Smooth muscle cell of the brain vasculature (primary cell): ENCODE measurements around the gene CACHD1.
"Not testable (repeated sequence)": the region's sequence is repeated elsewhere in the genome, so short reads cannot be mapped to it uniquely, and the experiment has no call there.

Source experiments
- DNase-seq: peaks from one replicate; pipeline ENCODE4 v3.0.0-alpha.2; 2012; ENCODE audit warnings: low read depth, low spot score

CACHD1 gene

DNA sequence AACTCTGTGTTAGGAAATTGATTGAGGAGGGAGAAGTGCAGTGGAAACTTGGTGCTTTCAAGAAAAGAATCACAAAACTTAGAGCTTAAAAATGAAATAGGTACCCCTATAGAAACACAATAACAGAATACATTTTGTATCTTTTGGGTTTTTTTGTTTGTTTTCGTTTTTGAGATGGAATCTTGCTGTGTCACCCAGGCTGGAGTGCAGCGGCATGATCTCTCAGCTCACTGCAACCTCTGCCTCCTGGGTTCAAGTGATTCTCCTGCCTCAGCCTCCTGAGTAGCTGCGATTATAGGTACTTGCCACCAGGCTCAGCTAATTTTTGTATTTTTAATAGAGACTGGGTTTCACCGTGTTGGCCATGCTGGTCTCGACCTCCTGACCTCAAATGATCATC lies 223.5 kb downstream of the CACHD1 start:
- DNase-seq = no peak

DNA sequence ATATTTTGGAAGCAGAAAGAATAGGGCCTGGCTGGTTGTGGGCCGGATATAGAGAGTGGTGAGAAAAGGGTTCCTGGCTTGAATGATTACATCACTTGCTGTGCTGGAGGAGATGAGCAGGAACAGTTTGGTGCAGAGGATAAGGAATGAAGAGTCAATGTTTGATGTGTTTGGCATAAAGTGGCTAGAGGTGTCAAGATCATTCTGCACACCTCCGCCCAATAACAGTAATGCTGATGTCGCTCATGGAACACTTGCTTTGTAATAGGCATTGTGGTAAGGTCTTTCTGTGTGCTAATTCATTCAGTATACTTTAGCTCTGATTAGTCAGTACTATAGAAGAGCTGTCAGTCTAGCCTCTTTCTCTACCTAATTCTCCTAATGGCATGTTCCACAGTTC lies 226.9 kb downstream of the CACHD1 start:
- no peak for DNase-seq

DNA sequence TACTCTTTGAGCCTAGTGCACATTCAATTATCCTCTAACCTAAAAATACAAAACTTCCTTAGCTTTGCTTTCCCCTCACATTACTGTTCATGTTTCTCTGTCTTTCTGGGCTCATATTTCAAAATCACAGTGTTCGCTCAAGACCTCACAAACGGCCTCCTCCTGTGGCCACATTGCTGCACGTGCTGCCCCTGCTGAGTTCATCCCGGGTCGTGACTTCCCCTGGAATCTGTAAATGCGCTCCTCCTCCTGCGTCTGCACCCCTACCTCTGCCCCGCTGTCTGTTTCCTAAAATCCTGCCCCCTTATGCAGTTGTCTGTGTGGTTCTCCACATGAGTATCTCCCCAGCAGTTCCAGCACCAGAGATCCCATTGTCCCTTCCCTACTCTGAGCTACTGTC lies 229.4 kb downstream of the CACHD1 start:
- no peak for DNase-seq

DNA sequence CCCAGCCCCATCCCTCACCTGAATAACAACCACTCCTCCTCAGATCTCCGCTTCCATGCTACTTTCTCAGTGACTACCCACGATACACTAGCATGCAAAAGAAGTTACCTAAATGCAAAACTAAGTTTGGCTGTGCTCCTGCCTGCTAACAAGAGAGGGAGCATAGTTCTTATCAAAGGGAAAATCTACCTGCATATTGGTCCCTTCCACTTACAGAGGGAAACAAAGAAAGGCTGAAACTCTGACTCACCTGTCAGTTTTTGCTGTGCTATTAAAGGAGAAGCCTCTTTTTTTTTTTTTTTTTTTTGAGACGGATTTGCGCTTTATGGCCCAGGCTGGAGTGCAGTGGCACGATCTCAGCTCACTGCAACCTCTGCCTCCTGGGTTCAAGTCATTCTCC lies 231.1 kb downstream of the CACHD1 start:
- DNase-seq = no peak

DNA sequence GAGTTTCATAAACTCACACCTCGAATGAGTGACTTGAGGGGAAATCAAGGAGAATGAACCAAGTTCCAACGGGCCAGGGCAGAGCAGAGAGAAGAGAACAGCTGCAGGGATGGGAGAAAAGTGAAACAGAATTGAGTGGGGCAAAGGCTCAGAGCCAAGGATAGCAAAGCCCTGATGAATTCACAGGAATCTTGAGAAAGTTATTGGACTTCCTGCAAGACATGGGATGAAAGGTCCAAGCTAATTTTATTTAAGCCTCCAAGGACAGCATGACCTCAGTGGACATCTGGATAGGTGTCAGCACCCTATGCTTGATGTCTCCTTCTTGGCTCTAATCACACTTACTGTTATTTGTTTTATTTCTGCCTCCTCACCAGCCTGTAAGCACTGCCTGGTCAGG lies 232.0 kb downstream of the CACHD1 start:
- DNase-seq = no peak

DNA sequence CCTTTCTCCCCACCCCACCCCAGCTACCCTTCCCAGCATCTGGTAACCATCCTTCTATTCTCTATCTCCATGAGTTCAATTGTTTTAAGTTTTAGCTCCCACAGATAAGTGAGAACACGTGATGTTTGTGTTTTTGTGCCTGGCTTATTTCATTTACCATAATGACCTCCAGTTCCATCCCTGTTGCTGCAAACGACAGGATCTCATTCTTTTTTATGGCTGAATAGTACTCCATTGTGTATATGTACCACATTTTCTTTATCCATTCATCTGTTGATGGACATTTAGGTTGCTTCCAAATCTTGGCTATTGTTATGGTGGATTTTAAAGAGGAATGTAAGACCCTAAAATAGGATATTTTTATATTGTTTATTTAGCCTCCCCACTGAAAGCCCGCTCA lies 232.7 kb downstream of the CACHD1 start:
- not testable (repeated sequence) for DNase-seq

DNA sequence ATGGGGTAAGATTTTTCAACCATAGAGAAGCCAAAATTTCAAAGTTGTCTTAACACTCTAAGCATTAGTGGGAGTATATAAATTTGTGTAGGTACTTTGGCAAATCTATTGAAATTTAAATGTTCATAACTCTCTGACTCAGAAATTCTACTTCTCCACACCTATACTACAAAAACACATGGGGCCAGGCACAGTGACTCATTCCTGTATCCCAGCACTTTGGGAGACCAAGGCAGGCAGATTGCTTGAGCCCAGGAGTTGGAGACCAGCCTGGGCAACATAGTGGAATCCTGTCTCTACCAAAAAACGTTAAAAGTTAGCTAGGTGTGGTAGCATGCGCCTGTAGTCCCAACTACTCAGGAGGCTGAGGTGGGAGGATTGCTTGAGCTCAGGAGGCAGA lies 233.7 kb downstream of the CACHD1 start:
- no peak for DNase-seq

DNA sequence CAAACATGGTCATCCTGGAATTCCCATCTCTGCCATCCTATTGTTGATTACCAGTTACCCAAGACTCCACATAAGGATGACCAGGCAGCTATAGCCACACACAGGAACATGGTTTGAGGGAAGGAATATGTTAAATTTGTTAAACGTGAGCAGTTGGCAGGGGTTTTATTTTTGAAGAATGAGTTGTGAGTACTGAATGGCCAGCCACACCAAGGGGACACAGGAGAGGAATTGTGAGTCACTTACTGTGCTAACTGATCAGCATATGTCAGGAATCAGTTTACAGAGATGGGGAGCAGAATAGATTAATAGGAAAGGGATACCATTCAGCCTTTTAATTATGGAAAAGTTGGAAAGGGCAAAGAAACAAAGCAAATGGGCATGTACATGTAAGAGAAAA lies 235.7 kb downstream of the CACHD1 start:
- no peak for DNase-seq

DNA sequence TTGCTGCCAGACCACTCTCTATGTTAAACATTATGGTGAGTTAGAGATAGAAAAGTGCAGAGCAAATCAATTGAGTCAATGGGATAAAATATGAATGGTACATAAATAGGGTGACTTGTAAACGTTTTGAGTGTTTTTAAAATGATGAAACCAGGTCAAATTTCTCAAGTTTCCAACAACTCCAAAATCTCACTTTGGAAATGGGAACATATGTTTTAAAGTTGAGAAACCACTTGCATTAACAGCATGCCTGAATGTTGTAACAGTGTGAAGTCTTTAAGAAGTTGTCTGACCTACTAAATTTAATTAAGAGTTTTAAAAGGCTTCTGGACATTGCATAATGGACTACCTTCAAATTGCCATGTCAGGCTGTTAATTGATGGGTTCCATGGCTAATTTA lies 241.3 kb downstream of the CACHD1 start:
- DNase-seq = no peak

DNA sequence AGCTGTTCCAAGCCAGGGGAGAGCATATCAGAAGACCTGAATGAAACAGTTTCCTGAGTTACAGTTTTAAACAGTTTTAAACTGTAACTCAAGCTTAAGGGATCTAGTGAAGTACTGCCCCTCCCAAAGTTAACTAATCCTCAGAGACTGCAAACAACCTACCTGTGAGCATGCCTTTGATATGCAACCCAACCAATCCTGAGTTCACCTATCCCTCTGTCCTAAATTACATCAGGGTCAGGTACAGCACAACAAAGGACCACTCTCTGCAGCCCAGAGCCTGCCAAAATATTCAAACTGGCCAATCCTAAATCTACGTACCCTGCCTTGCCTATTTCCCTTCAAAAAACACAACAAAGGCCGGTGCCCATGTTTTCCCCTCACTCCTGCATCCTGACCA lies 242.1 kb downstream of the CACHD1 start:
- DNase-seq = no peak

DNA sequence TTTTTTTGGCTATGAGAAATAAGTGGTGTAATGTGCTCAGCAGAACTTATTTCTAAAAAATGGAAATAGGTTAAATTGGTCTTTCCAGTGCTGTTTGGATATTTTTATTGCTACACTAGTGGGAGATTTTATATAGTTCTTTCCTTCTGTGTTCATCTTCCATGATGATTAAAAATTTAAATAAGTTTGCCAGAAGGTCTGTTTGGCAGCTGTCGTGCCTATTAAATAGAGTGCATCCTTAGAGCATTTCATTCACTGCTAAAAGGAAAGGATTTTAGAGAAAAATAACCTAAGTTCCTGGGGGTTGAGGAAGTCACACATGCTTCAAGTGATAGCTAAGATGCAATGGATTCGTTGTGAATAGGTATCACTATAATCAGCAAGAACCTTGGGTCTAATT lies 245.3 kb downstream of the CACHD1 start:
- DNase-seq = no peak

DNA sequence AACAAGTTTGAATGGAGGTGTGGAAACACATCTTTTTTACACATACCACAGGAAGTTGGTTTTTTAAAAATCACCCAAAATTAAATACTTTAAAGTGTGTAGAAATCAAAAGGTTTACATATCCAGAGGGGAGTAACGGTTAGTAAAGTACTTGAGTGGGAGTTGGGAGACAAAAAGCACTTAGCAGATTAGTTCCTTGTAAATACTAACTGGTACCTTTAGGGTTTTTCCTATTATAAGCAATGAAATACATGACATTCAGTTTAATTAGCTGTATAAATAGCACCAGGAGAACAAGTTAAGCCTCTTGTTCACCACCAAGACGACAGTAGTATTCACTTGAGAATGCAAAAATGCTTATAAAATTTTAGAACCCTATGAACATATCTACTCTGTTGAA lies 251.2 kb downstream of the CACHD1 start:
- DNase-seq = no peak

DNA sequence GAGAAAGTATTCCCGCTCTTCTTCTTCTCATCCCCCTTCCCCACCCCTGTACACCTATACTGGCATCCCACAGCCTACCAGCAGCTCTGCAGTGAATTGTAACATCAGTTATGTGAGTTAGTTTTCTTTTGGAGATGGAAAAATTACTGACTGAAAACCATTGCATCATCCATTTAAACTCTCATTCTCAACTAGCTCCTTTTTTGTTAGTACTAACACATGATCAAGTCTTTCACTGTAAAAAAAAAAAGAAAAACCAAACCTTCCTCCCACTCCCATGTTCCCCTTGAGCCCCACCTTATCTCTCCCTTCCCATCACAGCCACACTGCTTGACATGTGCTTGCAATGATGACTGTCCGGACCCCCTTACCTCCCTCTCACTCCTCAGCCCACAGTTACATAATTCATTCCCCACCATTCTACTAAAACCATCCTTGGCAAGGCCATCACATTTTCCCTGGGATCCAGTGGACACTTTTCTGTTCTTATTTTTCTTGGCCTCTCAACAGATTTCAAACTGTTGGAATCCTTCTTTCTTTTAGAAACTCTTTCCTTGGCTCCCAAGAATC lies 251.7 kb downstream of the CACHD1 start:
- no peak for DNase-seq

DNA sequence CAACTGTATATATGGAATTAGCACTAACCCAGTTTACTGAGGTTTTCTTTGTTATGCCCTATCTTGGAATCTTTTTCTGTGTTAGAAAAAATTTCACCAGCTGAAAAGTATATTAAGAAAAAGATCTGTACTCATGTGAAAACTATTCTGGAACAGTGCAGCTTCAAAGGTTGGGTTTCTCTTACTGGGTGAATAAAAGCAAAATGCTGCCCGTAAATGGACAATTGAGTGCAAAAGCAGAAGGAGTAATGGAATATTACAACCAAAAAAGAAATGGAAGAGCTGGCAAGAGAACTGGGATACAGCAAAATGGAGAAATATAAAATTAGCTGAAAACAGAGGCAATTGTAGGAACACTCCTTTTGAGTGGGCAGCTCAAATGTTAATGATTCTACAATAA lies 257.9 kb downstream of the CACHD1 start:
- no peak for DNase-seq

DNA sequence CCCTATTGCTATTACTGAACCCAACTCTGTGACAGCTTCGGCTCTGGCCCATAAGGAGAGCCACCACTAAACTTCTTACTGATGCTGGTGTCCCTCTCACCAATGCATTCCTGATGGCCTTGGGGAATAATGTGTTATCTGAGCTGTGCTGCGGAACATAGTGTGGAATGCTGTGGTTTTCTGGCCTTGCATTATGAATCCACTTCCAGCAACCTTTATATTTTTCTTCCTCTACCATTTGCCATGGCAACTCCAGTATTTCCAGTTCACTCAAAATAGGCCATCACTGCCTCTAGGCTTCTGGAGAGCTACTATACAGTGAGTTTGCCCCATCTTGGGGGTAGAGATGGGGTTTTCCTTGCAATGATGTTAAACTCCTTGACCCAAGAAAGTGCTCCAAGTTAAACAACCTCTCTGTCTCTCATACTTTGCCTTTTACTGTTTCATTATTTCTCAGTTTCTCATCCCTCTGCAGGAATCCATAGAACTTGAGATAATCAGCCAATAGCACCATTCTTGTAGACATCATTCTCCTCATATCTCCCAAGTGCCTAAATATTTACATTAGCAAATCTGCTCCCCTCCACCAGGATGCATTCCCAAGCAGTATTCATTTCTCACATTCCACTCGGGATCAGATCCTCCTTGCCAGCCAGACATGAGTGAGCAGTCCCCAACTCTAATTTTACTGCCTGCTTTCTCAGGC lies 263.8 kb downstream of the CACHD1 start:
- DNase-seq = no peak

DNA sequence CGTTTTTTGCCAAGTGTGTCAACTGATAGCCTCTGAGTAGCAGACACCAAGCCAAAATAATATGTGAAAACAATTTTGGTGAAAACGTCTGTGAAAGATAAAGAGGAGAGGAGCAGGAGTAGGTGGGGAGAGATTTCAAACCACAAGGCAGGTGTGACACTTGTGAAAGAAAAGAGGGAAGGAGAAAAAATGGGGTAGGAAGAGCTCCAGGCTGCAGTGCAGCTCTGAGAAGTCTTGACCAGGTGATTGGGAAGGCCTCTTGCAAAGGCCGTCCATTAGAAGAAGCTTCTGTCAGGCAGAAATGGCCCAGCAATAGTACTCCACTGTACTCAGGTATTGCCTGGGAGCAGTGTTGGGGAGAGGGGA lies 264.3 kb downstream of the CACHD1 start:
- no peak for DNase-seq

DNA sequence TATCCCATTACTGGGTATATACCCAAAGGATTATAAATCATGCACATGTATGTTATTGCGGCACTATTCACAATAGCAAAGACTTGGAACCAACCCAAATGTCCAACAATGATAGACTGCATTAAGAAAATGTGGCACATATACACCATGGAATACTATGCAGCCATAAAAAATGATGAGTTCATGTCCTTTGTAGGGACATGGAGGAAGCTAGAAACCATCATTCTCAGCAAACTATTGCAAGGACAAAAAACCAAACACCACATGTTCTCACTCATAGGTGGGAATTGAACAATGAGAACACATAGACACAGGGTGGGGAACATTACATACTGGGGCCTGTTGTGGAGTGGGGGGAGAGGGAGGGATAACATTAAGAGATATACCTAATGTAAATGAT lies 270.8 kb downstream of the CACHD1 start:
- DNase-seq = not testable (repeated sequence)
